Activated CD8-positive, alpha-beta memory T cell treated with anti-CD3 and anti-CD28 coated beads, Interleukin-2, amount 50 U/mL, for 24 hours (primary cell): ENCODE measurements around the gene MAT2A.

Experiments used
- DNase-seq: peaks from one replicate; pipeline ENCODE4 v3.0.0-alpha.2; 2020; ENCODE audit errors: extremely low read depth

MAT2A gene

GRCh38 chr2:85538507-85539360 lies at the start of gene MAT2A:
TSS of gene MAT2A (plus strand) at chr2:85539168. CDS start at chr2:85539288, 120 bp downstream.
- peak; percentile 79 for DNase-seq

- DNase-seq, result no peak
Measured at GRCh38 chr2:85490861-85491755, 47.9 kb upstream of the MAT2A start.

- DNase-seq, result no peak
Measured at GRCh38 chr2:85496436-85496835, 42.5 kb upstream of the MAT2A start.

GRCh38 chr2:85497944-85498630 lies 40.9 kb upstream of the MAT2A start:
- DNase-seq, result no peak

GRCh38 chr2:85501248-85501647 lies 37.7 kb upstream of the MAT2A start:
- DNase-seq, result no peak

GRCh38 chr2:85502720-85503119 lies 36.2 kb upstream of the MAT2A start:
- DNase-seq, result no peak

GRCh38 chr2:85503168-85503850 lies 35.7 kb upstream of the MAT2A start:
- no peak for DNase-seq

GRCh38 chr2:85503851-85504777 lies 34.9 kb upstream of the MAT2A start:
- no peak for DNase-seq

- DNase-seq, result no peak
Measured at GRCh38 chr2:85504778-85505261, 34.1 kb upstream of the MAT2A start.

GRCh38 chr2:85505551-85506238 lies 33.3 kb upstream of the MAT2A start:
- DNase-seq, result no peak

- no peak for DNase-seq
Measured at GRCh38 chr2:85506768-85507181, 32.2 kb upstream of the MAT2A start.

GRCh38 chr2:85511008-85511811 lies 27.8 kb upstream of the MAT2A start:
- no peak for DNase-seq

GRCh38 chr2:85514323-85514722 lies 24.6 kb upstream of the MAT2A start:
- DNase-seq, result no peak

- no peak for DNase-seq
Measured at GRCh38 chr2:85516653-85517389, 22.1 kb upstream of the MAT2A start.

GRCh38 chr2:85522090-85522647 lies 16.8 kb upstream of the MAT2A start:
- no peak for DNase-seq

- no peak for DNase-seq
Measured at GRCh38 chr2:85523062-85523902, 15.7 kb upstream of the MAT2A start.

GRCh38 chr2:85523903-85524335 lies 15.0 kb upstream of the MAT2A start:
- no peak for DNase-seq
